ENCODE results near the gene SAXO2. TPM values are rescaled to one million over a fixed set of nuclear protein-coding genes. Genes with fewer than 3 reads are reported as not detected.
"Not testable (repeated sequence)": the region's sequence is repeated elsewhere in the genome, so short reads cannot be mapped to it uniquely, and the experiment has no call there.

The SAXO2 gene
- total RNA-seq, 1 experiment from 2014 or later: 4.2 TPM

GRCh38 chr15:82313446-82313845 lies 50.8 kb downstream of the SAXO2 start:
- CTCF ChIA-PET: no interaction called here
- DNase-seq (ENCODE audit: unreplicated experiment): no peak
- BruUV-seq (replicated peaks): no TSS peak
- Mint-ChIP-seq H3K27ac (ENCODE audit: low read depth, unreplicated experiment) (no peak overlapping the region), H3K4me3 (ENCODE audit: unreplicated experiment) (no peak overlapping the region), H3K27me3 (ENCODE audit: insufficient read depth, unreplicated experiment) (peaks cover 18% of the 10 kb centered on the region), H3K9me3 (ENCODE audit: unreplicated experiment) (peaks cover 15% of the 10 kb centered on the region), H3K36me3 (ENCODE audit: insufficient read depth, unreplicated experiment) (no peaks in the 10 kb centered on the region), H3K4me1 (ENCODE audit: insufficient read depth, unreplicated experiment) (no peaks in the 10 kb centered on the region)
- POLR2A ChIA-PET: no interaction called here
- intact Hi-C loops (cut with micrococcal nuclease): no loop called here
- TF ChIP-seq CTCF (IDR thresholded peaks at IDR 0.05; ENCODE audit: unreplicated experiment): no peak

- peaks cover 15% of the 10 kb centered on the region for H3K9me3 Mint-ChIP-seq (ENCODE audit: unreplicated experiment)
- peaks cover 18% of the 10 kb centered on the region for H3K27me3 Mint-ChIP-seq (ENCODE audit: insufficient read depth, unreplicated experiment)
- POLR2A ChIA-PET; H3K4me3 Mint-ChIP-seq (ENCODE audit: unreplicated experiment); H3K27ac Mint-ChIP-seq (ENCODE audit: low read depth, unreplicated experiment); BruUV-seq (replicated peaks); CTCF ChIA-PET; intact Hi-C loops (cut with micrococcal nuclease); DNase-seq (ENCODE audit: unreplicated experiment); H3K36me3 Mint-ChIP-seq (ENCODE audit: insufficient read depth, unreplicated experiment); H3K4me1 Mint-ChIP-seq (ENCODE audit: insufficient read depth, unreplicated experiment): not testable (repeated sequence)
These were observed 51.5 kb downstream of the SAXO2 start for GRCh38 chr15:82313951-82314768.

- Mint-ChIP-seq H3K9me3 (ENCODE audit: unreplicated experiment) (peaks cover 15% of the 10 kb centered on the region), H3K4me3 (ENCODE audit: unreplicated experiment) (no peak overlapping the region), H3K4me1 (ENCODE audit: insufficient read depth, unreplicated experiment) (no peaks in the 10 kb centered on the region), H3K36me3 (ENCODE audit: insufficient read depth, unreplicated experiment) (no peaks in the 10 kb centered on the region), H3K27me3 (ENCODE audit: insufficient read depth, unreplicated experiment) (peaks cover 18% of the 10 kb centered on the region), H3K27ac (ENCODE audit: low read depth, unreplicated experiment) (no peak overlapping the region)
- DNase-seq (ENCODE audit: unreplicated experiment): no peak
- ChIA-PET POLR2A (no interaction called here), CTCF (no interaction called here)
- BruUV-seq (replicated peaks): no TSS peak
- intact Hi-C loops (cut with micrococcal nuclease): no loop called here
- no peak for TF ChIP-seq CTCF (IDR thresholded peaks at IDR 0.05; ENCODE audit: unreplicated experiment)
These were observed 52.3 kb downstream of the SAXO2 start for GRCh38 chr15:82314769-82315518.

GRCh38 chr15:82315519-82316246 lies 53.1 kb downstream of the SAXO2 start:
- POLR2A ChIA-PET: no interaction called here
- no TSS peak for BruUV-seq (replicated peaks)
- peaks cover 9% of the 10 kb centered on the region for H3K9me3 Mint-ChIP-seq (ENCODE audit: unreplicated experiment)
- H3K4me1 Mint-ChIP-seq (ENCODE audit: insufficient read depth, unreplicated experiment): no peaks in the 10 kb centered on the region
- TF ChIP-seq CTCF (IDR thresholded peaks at IDR 0.05; ENCODE audit: unreplicated experiment): no peak
- intact Hi-C loops (cut with micrococcal nuclease): no loop called here
- no peak overlapping the region for H3K27ac Mint-ChIP-seq (ENCODE audit: low read depth, unreplicated experiment)
- H3K36me3 Mint-ChIP-seq (ENCODE audit: insufficient read depth, unreplicated experiment): no peaks in the 10 kb centered on the region
- peaks cover 12% of the 10 kb centered on the region for H3K27me3 Mint-ChIP-seq (ENCODE audit: insufficient read depth, unreplicated experiment)
- no peak for DNase-seq (ENCODE audit: unreplicated experiment)
- CTCF ChIA-PET: no interaction called here
- no peak overlapping the region for H3K4me3 Mint-ChIP-seq (ENCODE audit: unreplicated experiment)

GRCh38 chr15:82316247-82317090 lies 53.9 kb downstream of the SAXO2 start:
- H3K4me3 Mint-ChIP-seq (ENCODE audit: unreplicated experiment); BruUV-seq (replicated peaks); H3K9me3 Mint-ChIP-seq (ENCODE audit: unreplicated experiment); H3K4me1 Mint-ChIP-seq (ENCODE audit: insufficient read depth, unreplicated experiment); H3K36me3 Mint-ChIP-seq (ENCODE audit: insufficient read depth, unreplicated experiment); H3K27me3 Mint-ChIP-seq (ENCODE audit: insufficient read depth, unreplicated experiment); CTCF ChIA-PET; H3K27ac Mint-ChIP-seq (ENCODE audit: low read depth, unreplicated experiment); intact Hi-C loops (cut with micrococcal nuclease); POLR2A ChIA-PET; DNase-seq (ENCODE audit: unreplicated experiment): not testable (repeated sequence)

Data from MCF 10A (cell line).